Liver (tissue), 3 donors: ENCODE data around the gene FAM171A1.

Source experiments
- FOXA2 ChIP-seq: IDR thresholded peaks from 2 replicates; pipeline ENCODE4 v1.6.1; 2016; ENCODE audit warnings: antibody characterized with exemption
- GABPA ChIP-seq, 2 donors: IDR thresholded peaks in 1 of 2; conservative IDR thresholded peaks in 1 of 2; 2 replicates each; pipeline ENCODE4 v1.6.1; 2016; ENCODE audit warnings: antibody characterized with exemption in 2 of 2, mild to moderate bottlenecking in 1 of 2, moderate library complexity in 1 of 2
- HNF4G ChIP-seq: IDR thresholded peaks from 2 replicates; pipeline ENCODE4 v1.6.1; 2016; ENCODE audit warnings: antibody characterized with exemption
- RAD21 ChIP-seq, 2 donors: IDR thresholded peaks; 2 replicates each; pipeline ENCODE4 v1.6.1; 2016; ENCODE audit warnings: antibody characterized with exemption in 2 of 2, mild to moderate bottlenecking in 2 of 2
- RXRA ChIP-seq, 2 donors: IDR thresholded peaks; 2 replicates each; pipeline ENCODE4 v1.6.1; 2017 to 2018; ENCODE audit warnings: antibody characterized with exemption in 2 of 2, mild to moderate bottlenecking in 1 of 2
- TAF1 ChIP-seq: conservative IDR thresholded peaks from 2 replicates; pipeline ENCODE4 v1.6.1; 2016; ENCODE audit warnings: antibody characterized with exemption, mild to moderate bottlenecking
- TF ChIP-seq, protein P1 (sequence below): fragments of 150-350 bp; IDR thresholded peaks from 2 replicates; pipeline ENCODE4 v1.5.1; 2017; ENCODE audit warnings: improper control_type of control experiment, low read depth, low read length; ENCODE audit not compliant: missing input control
- TF ChIP-seq, protein P2 (sequence below): IDR thresholded peaks from 2 replicates; pipeline ENCODE4 v1.6.1; 2016; ENCODE audit warnings: antibody characterized with exemption
- TF ChIP-seq, protein P3 (sequence below): IDR thresholded peaks from 2 replicates; pipeline ENCODE4 v1.6.1; 2016; ENCODE audit warnings: antibody characterized with exemption
- TF ChIP-seq, protein P4 (sequence below): IDR thresholded peaks from 2 replicates; pipeline ENCODE4 v1.6.1; 2016; ENCODE audit warnings: antibody characterized with exemption, mild to moderate bottlenecking
- donor health status: healthy.
- donor health status: healthy.

DNA sequence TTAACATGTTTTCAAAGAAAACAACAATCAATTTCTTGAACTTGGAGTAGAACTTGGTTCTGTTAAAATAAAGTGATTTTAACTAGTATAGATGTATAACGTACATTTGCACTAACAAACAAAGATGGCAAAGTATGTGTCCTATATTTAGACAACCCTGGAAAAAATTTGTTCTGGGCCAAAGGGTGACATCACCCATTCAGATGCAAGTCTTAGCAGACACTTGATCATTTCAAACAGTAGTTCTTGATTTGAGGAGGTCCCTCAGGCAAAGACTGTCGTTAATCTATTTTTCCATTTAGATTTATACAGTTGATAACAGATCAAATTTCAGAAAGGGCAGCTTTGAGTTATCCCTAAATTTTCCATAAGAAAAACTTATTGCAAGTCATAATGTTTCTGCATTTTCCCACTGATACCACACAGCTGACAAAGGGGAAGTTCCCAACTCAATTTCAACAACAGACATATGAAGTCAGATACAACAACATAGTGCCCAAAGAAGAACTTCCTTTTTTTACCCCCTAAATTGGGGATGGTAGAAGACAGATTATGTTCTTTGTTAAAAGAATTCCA, 207.7 kb downstream of the FAM171A1 start:
- TF ChIP-seq, protein P1, sequence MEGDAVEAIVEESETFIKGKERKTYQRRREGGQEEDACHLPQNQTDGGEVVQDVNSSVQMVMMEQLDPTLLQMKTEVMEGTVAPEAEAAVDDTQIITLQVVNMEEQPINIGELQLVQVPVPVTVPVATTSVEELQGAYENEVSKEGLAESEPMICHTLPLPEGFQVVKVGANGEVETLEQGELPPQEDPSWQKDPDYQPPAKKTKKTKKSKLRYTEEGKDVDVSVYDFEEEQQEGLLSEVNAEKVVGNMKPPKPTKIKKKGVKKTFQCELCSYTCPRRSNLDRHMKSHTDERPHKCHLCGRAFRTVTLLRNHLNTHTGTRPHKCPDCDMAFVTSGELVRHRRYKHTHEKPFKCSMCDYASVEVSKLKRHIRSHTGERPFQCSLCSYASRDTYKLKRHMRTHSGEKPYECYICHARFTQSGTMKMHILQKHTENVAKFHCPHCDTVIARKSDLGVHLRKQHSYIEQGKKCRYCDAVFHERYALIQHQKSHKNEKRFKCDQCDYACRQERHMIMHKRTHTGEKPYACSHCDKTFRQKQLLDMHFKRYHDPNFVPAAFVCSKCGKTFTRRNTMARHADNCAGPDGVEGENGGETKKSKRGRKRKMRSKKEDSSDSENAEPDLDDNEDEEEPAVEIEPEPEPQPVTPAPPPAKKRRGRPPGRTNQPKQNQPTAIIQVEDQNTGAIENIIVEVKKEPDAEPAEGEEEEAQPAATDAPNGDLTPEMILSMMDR, result no peak
- TF ChIP-seq FOXA2, result no peak
- TF ChIP-seq, protein P2, sequence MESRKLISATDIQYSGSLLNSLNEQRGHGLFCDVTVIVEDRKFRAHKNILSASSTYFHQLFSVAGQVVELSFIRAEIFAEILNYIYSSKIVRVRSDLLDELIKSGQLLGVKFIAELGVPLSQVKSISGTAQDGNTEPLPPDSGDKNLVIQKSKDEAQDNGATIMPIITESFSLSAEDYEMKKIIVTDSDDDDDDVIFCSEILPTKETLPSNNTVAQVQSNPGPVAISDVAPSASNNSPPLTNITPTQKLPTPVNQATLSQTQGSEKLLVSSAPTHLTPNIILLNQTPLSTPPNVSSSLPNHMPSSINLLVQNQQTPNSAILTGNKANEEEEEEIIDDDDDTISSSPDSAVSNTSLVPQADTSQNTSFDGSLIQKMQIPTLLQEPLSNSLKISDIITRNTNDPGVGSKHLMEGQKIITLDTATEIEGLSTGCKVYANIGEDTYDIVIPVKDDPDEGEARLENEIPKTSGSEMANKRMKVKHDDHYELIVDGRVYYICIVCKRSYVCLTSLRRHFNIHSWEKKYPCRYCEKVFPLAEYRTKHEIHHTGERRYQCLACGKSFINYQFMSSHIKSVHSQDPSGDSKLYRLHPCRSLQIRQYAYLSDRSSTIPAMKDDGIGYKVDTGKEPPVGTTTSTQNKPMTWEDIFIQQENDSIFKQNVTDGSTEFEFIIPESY, result no peak
- TF ChIP-seq TAF1, result no peak
- TF ChIP-seq, protein P3, sequence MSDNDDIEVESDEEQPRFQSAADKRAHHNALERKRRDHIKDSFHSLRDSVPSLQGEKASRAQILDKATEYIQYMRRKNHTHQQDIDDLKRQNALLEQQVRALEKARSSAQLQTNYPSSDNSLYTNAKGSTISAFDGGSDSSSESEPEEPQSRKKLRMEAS, result no peak
- TF ChIP-seq, protein P4, sequence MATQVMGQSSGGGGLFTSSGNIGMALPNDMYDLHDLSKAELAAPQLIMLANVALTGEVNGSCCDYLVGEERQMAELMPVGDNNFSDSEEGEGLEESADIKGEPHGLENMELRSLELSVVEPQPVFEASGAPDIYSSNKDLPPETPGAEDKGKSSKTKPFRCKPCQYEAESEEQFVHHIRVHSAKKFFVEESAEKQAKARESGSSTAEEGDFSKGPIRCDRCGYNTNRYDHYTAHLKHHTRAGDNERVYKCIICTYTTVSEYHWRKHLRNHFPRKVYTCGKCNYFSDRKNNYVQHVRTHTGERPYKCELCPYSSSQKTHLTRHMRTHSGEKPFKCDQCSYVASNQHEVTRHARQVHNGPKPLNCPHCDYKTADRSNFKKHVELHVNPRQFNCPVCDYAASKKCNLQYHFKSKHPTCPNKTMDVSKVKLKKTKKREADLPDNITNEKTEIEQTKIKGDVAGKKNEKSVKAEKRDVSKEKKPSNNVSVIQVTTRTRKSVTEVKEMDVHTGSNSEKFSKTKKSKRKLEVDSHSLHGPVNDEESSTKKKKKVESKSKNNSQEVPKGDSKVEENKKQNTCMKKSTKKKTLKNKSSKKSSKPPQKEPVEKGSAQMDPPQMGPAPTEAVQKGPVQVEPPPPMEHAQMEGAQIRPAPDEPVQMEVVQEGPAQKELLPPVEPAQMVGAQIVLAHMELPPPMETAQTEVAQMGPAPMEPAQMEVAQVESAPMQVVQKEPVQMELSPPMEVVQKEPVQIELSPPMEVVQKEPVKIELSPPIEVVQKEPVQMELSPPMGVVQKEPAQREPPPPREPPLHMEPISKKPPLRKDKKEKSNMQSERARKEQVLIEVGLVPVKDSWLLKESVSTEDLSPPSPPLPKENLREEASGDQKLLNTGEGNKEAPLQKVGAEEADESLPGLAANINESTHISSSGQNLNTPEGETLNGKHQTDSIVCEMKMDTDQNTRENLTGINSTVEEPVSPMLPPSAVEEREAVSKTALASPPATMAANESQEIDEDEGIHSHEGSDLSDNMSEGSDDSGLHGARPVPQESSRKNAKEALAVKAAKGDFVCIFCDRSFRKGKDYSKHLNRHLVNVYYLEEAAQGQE, result no peak
- TF ChIP-seq HNF4G, result no peak
- TF ChIP-seq RAD21 (IDR thresholded peaks at IDR 0.05), result no peak
- no peak for TF ChIP-seq RXRA (IDR thresholded peaks at IDR 0.05)
- TF ChIP-seq GABPA (IDR thresholded peaks at IDR 0.05 in 1 of 2, conservative IDR thresholded peaks at IDR 0.05 in 1 of 2), result no peak
